Measurements from ENCODE around the gene MSMB.

MSMB gene

GRCh38 chr10:46053534-46054434 is 7.7 kb upstream of the MSMB start:
- Histone ChIP-seq H3K36me3 (ENCODE audit: control insufficient read depth in 2 of 2, insufficient read depth in 1 of 2, low read length in 2 of 2) (no peaks in the 10 kb centered on the region), H3K4me1 (ENCODE audit: control insufficient read depth, insufficient read depth, low read length) (no peaks in the 10 kb centered on the region), H3K4me3 (ENCODE audit: low read depth, low read length) (no peak overlapping the region), H3K9me3 (ENCODE audit: control insufficient read depth, insufficient read depth, low read depth, low read length) (no peaks in the 10 kb centered on the region), H3K27ac (ENCODE audit: extremely low read depth, low read depth, low read length) (no peak overlapping the region)
- ChIA-PET POLR2A (no interaction called here), CTCF (no interaction called here)
- TF ChIP-seq ZNF664 (tag by site-specific recombination; IDR thresholded peaks at IDR 0.05) (no peak), ZNF623 (tag by site-specific recombination; IDR thresholded peaks at IDR 0.05) (no peak), ZNF121 (tag by site-specific recombination; IDR thresholded peaks at IDR 0.05) (no peak), OSR2 (tag by site-specific recombination; IDR thresholded peaks at IDR 0.05) (no peak), ZFP37 (tag by site-specific recombination; IDR thresholded peaks at IDR 0.05) (no peak), ZNF510 (tag by site-specific recombination; IDR thresholded peaks at IDR 0.05; ENCODE audit: insufficient replicate concordance) (no peak), ZNF558 (tag by site-specific recombination; IDR thresholded peaks at IDR 0.05) (no peak), ZBTB8A (tag by site-specific recombination; IDR thresholded peaks at IDR 0.05) (no peak), ZNF654 (tag by site-specific recombination; IDR thresholded peaks at IDR 0.05; ENCODE audit: low read depth) (no peak), ZNF624 (tag by site-specific recombination; IDR thresholded peaks at IDR 0.05) (no peak), RBAK (tag by site-specific recombination; IDR thresholded peaks at IDR 0.05) (no peak), ZNF221 (tag by site-specific recombination; IDR thresholded peaks at IDR 0.05; ENCODE audit: borderline replicate concordance) (no peak), ZNF707 (tag by site-specific recombination; IDR thresholded peaks at IDR 0.05) (no peak), ZNF394 (tag by site-specific recombination; IDR thresholded peaks at IDR 0.05; ENCODE audit: borderline replicate concordance) (no peak), ZNF157 (tag by site-specific recombination; IDR thresholded peaks at IDR 0.05) (no peak), ZNF280D (tag by site-specific recombination; IDR thresholded peaks at IDR 0.05) (no peak), GLIS2 (tag by site-specific recombination; IDR thresholded peaks at IDR 0.05) (no peak)
- TF ChIP-seq, protein P1, sequence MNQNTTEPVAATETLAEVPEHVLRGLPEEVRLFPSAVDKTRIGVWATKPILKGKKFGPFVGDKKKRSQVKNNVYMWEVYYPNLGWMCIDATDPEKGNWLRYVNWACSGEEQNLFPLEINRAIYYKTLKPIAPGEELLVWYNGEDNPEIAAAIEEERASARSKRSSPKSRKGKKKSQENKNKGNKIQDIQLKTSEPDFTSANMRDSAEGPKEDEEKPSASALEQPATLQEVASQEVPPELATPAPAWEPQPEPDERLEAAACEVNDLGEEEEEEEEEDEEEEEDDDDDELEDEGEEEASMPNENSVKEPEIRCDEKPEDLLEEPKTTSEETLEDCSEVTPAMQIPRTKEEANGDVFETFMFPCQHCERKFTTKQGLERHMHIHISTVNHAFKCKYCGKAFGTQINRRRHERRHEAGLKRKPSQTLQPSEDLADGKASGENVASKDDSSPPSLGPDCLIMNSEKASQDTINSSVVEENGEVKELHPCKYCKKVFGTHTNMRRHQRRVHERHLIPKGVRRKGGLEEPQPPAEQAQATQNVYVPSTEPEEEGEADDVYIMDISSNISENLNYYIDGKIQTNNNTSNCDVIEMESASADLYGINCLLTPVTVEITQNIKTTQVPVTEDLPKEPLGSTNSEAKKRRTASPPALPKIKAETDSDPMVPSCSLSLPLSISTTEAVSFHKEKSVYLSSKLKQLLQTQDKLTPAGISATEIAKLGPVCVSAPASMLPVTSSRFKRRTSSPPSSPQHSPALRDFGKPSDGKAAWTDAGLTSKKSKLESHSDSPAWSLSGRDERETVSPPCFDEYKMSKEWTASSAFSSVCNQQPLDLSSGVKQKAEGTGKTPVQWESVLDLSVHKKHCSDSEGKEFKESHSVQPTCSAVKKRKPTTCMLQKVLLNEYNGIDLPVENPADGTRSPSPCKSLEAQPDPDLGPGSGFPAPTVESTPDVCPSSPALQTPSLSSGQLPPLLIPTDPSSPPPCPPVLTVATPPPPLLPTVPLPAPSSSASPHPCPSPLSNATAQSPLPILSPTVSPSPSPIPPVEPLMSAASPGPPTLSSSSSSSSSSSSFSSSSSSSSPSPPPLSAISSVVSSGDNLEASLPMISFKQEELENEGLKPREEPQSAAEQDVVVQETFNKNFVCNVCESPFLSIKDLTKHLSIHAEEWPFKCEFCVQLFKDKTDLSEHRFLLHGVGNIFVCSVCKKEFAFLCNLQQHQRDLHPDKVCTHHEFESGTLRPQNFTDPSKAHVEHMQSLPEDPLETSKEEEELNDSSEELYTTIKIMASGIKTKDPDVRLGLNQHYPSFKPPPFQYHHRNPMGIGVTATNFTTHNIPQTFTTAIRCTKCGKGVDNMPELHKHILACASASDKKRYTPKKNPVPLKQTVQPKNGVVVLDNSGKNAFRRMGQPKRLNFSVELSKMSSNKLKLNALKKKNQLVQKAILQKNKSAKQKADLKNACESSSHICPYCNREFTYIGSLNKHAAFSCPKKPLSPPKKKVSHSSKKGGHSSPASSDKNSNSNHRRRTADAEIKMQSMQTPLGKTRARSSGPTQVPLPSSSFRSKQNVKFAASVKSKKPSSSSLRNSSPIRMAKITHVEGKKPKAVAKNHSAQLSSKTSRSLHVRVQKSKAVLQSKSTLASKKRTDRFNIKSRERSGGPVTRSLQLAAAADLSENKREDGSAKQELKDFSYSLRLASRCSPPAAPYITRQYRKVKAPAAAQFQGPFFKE (tag by site-specific recombination; IDR thresholded peaks at IDR 0.05; ENCODE audit: borderline replicate concordance) = no peak
